ENCODE results near the gene LUC7L2.
"Not testable (repeated sequence)": the region's sequence is repeated elsewhere in the genome, so short reads cannot be mapped to it uniquely, and the experiment has no call there.

The LUC7L2 gene

DNA sequence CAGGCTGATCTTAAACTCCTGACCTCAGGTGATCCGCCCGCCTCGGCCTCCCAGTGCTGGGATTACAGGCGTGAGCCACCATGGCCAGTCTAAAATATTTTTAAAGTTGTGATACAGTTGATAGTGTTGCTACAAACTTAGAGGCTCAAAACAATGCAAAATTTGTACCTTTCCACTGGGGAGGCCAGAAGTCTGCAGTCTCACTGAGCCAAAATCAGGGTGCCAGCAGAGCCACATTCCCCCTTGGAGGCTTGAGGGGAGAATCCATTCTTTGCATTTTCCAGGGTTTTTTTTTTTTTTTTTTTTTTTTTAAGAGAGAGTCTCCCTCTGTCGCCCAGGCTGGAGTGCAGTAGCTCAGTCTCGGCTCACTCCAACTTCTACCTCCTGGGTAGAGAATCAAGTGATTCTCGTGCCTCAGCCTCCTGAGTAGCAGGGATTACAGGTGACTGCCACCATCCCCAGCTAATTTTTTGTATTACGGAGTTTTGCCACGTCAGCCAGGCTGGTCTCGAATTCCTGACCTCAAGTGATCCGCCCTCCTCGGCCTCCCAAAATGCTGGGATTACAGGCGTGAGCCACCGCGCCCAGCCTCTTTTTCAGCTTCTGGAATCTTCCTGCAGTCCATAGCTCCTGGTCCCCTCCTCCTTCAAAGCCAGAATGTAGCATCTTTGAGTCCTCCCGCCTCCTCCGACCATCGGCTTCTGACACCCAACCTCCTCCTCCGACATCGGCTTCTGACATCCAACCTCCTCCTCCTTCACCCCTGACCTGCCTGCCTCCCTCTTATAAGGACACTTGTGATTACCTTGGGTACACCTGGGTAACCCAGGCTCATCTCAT lies 86.6 kb downstream of the LUC7L2 start:
- no peak for DNase-seq (ENCODE audit: low read depth, low spot score)

DNA sequence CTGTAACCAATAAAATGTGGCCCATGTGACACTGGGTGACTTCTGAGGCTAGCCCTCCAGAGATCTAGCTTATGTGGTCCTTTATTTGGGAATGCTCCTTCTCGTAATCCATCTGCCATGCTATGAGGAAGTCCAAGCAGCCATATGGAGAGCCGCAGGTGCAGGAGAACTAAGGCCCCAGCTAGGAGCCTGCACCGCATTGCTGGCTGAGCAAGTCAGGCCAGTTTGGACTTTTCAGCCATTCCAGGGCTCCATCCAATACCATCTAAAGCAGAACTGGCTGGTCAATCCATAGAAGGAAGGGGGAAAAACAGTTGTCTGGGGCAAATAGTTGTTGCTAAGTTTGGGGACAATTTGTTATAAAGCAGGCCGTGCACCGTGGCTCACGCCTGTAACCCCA lies 91.2 kb downstream of the LUC7L2 start:
- DNase-seq (ENCODE audit: low read depth, low spot score) = no peak

DNA sequence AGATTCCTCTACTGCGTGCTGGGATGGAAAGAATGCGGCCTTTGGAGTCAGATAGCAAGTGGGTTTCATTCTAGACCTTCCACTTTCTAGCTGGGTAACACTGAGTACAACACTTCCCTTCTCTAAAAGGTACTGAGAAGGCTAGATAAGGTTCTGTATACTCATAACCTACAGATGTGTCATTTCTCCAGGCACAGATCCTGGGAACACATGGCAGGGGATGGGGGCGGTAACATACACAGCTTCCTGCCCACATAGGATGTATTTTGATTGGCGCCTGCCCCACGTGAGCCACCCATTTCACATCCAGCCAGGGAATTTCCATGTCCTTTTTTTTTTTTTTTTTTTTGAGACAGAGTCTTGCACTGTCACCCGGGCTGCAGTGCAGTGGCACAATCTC lies 91.9 kb downstream of the LUC7L2 start:
- DNase-seq (ENCODE audit: low read depth, low spot score) = no peak

DNA sequence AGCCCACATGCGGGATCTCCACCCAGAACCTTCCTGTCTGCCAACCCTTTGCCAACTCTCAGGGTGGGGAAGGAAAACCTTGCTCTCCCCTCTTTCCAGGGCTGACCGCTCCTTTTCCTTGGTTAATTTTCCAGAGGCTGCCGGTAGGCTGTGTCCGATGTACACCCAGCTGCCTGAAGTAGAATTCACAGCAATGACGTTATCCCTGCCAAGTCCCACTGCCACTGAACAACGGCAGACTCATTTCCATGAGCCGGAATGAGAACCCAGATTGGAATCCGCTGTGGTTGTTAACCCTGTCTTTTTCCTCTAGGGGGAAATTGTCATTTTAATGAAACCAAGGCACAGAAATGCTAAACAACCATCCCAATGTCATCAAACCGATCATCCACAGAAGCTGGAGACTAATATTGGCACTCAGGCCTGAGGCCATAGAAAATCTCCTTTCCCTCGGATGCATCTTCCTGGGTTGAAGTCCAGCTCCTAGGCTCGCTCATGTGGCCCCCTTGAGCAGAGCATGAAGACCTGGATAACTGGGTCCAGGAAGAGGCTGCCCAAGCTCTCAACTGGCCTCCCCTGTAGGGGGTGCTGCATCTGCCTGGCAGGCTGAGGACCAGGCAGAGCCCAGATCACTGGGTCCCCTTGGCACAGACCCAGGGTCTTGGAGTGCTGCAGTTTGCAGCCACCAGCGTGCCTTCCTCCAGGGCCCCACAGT lies 93.4 kb downstream of the LUC7L2 start:
- DNase-seq (ENCODE audit: low read depth, low spot score) = no peak

DNA sequence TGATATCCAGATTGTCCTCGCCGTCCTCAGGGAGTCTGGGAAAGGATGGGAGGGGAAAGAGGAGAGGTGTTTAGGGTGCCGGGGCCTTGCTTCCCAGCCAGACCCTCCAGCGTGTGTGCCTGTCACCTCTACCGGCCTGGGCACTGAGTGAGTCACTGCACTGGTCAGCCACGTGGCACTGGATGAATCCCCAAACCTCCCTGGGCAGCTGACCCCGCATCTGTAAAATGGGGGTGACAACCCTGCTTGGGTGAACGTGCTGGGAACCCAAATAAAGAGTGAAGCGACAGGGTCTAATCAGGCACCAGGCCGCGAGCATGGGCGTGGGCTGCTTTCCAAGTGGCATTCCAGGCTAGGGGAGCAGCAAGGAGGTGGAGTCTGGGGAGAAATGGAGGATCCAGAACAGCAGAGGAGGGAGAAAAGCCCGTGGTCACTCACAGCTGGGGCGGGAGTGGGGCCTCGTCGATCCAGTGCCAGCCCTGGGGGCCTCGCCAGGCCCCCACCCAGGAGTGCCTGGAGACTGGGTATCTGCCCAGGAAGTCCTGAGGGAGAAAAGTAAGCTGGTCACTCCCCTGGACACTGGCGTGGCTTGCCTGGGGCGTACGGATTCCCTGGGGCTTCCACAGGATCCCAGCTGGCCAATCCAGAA lies 94.1 kb downstream of the LUC7L2 start:
- no peak for DNase-seq (ENCODE audit: low read depth, low spot score)

DNA sequence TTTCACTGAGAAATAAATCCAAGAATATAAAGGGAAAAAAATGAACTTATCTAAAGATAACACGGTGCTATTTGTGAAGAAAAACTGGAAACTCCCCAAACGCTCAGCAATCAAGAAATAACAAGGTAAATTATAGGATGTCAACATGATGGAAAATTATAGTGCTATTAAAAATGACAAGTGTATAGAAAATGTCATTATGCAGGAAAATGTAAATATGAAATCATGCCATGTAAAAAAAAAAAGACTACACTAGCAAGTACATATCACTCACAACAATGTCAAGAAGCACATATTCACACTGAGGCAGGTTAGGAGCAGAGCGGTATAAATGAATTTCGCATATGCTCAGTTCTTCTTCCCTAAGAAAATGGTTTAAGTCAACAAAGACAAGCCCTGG lies 96.1 kb downstream of the LUC7L2 start:
- no peak for DNase-seq (ENCODE audit: low read depth, low spot score)

DNA sequence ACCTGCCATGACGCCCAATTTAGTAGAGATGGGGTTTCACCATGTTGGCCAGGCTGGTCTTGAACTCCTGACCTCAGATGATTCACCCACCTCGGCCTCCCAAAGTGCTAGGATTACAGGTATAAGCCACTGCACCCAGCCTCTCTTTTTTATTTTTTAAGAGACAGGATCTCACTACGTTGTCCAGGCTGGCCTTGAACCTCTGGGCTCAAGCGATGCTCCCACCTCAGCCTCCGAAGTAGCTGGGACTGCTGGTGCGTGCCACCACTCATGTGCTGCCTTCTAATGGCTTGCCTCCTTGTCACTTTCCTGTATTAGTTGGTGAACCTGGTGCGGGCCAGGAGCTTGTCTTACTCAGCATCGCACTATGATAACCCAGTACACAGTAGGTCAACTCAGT lies 96.8 kb downstream of the LUC7L2 start:
- no peak for DNase-seq (ENCODE audit: low read depth, low spot score)

DNA sequence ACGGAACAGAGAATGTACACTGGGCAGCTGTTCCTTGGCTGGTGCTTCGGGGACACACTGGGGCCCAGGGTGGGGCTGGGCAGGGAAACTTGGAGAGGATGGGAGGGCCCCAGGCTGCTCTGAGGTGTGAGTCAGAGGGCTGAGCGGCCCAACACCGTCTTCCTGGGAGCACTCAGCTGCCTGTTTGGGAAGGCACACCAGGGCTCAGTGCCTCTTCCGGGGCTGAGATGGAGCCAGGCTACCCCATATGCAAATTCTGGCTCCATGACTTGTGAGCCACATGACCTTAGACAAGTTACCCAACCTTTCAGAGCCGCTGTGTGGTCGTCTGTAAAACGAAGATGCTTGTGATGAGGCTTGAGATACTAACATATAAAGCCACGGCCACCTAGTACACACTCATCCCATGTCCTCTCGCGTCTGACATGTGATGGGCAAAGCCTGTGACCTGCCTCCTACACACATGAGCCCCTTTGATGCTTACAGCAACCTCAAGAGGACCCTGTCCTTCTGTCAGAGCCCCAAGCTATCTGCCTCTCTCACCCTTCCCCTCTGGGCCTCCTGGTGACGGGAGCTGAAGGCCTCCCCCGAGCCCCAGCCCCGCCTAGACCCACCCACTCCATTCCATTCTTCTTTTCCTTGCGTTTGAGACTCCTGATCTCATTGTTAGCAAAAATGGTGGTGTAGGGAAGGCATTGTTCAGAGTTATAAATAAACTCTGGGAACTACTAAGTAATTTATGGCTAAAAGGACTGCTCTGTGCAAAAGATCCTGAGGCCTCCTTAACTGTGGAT lies 97.7 kb downstream of the LUC7L2 start:
- DNase-seq (ENCODE audit: low read depth, low spot score) = no peak

DNA sequence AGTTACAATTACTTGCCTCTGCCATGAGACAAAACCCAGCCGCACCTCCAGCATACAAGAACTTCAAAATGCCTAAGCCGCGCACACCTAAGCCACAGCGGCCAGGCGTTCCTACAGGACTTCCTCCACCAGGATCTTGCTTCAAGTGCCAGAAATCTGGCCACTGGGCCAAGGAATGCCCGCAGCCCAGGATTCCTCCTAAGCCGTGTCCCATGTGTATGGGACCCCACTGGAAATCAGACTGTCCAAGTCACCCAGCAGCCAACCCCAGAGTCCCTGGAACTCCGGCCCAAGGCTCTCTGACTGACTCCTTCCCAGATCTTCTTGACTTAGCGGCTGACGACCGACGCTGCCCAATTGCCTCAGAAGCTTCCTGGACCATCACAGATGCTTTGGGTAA lies 103.7 kb downstream of the LUC7L2 start:
- not testable (repeated sequence) for DNase-seq (ENCODE audit: low read depth, low spot score)

DNA sequence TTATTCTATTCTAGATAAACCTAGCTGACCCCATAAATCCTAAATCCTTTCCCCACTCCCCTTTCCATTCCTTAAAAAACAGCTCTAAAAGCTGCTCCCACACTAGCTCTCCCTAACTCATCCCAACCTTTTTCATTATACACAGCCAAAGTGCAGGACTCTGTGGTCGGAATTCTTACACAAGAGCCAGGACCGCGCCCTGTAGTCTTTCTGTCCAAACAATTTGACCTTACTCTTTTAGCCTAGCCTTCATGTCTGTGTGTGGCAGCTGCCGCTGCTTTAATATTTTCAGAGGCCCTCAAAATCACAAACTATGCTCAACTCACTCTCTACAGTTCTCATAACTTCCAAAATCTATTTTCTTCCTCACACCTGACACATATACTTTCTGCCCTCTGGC lies 104.8 kb downstream of the LUC7L2 start:
- not testable (repeated sequence) for DNase-seq (ENCODE audit: low read depth, low spot score)

DNA sequence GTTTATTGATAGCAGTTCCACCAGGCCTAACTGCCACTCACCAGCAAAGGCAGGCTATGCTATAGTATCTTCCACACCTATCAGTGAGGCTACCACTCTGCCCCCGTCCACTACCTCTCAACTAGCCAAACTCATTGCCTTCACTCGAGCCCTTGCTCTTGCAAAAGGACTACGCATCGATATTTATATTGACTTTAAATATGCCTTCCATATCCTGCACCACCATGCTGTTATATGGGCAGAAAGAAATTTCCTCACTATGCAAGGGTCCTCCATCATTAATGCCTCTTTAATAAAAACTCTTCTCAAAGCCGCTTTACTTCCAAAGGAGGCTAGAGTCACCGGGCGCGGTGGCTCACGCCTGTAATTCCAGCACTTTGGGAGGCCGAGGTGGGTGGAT lies 105.4 kb downstream of the LUC7L2 start:
- not testable (repeated sequence) for DNase-seq (ENCODE audit: low read depth, low spot score)

DNA sequence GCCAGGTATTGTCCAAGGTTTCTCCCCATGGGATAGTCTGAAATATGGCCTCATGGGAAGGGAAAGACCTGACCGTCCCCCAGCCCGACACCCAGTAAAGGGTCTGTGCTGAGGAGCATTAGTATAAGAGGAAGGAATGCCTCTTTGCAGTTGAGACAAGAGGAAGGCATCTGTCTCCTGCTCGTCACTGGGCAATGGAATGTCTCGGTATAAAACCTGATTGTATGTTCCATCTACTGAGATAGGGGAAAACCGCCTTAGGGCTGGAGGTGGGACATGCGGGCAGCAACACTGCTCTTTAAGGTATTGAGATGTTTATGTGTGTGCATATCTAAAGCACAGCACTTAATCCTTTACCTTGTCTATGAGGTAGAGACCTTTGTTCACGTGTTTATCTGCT lies 108.0 kb downstream of the LUC7L2 start:
- not testable (repeated sequence) for DNase-seq (ENCODE audit: low read depth, low spot score)

DNA sequence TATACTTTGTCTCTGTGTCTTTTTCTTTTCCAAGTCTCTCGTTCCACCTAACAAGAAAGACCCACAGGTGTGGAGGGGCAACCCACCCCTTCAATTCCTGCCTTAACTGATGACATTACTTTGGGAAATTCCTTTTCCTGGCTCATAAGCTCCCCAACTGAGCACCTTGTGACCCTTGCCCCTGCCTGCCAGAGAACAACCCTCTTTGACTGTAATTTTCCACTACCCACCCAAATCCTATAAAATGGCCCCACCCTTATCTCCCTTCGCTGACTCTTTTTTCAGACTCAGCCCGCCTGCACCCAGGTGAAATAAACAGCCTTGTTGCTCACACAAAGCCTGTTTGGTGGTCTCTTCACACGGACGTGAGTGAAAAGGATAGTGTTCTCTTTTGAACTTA lies 108.6 kb downstream of the LUC7L2 start:
- DNase-seq (ENCODE audit: low read depth, low spot score) = not testable (repeated sequence)

DNA sequence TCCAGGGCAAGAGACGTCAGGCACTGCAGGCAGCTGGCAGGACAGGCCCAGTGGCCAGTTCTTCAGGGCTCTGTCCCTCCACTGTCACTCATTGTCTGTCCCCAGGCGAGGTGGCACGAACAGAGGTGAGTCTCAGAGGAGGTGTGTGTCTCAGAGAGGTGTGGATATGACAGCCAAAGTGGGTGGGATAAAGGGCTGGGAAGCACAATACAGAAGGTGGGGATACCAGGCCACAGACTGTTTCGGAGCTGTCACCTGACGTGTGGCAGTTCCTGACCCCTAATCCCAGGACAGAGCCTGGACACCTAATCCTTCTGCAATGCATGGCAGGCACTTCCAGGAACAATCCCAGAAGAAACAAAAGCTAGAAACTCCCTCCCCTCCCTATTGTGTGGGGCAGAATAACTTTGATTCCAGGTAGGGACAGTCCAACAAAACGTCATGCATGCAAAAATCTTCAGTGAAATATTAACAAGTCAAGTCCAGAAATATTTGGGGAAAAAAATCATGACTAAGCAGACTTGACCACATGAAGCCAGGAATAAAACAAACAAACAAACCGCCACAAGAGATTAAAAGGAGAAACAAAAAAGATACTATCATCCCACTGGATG lies 112.2 kb downstream of the LUC7L2 start:
- DNase-seq (ENCODE audit: low read depth, low spot score) = no peak

Measured in brain pericyte (primary cell).